HG02970 (cell line): ENCODE measurements around the gene KCND2.
"Not testable (repeated sequence)": the region's sequence is repeated elsewhere in the genome, so short reads cannot be mapped to it uniquely, and the experiment has no call there.

Experiments
- ATAC-seq: cut with Tn5 transposase; IDR thresholded peaks from one replicate; pipeline ENCODE4 v1.9.1; 2021; ENCODE audit warnings: mild to moderate bottlenecking, moderate library complexity, moderate number of reproducible peaks; ENCODE audit not compliant: unreplicated experiment, low FRiP score

The KCND2 gene

GRCh38 chr7:120564145-120564544 is 291.2 kb downstream of the KCND2 start:
- no peak for ATAC-seq

GRCh38 chr7:120567204-120567603 is 294.2 kb downstream of the KCND2 start:
- ATAC-seq, result no peak

- ATAC-seq, result not testable (repeated sequence)
These were observed 305.7 kb downstream of the KCND2 start for GRCh38 chr7:120578657-120579056.

GRCh38 chr7:120582916-120583315 is 309.9 kb downstream of the KCND2 start:
- ATAC-seq, result no peak

GRCh38 chr7:120583899-120584586 is 311.1 kb downstream of the KCND2 start:
- no peak for ATAC-seq

- no peak for ATAC-seq
These were observed 313.6 kb downstream of the KCND2 start for GRCh38 chr7:120586571-120586970.

GRCh38 chr7:120587243-120587642 is 314.3 kb downstream of the KCND2 start:
- no peak for ATAC-seq

GRCh38 chr7:120588416-120588815 is 315.4 kb downstream of the KCND2 start:
- no peak for ATAC-seq

- ATAC-seq, result no peak
These were observed 315.9 kb downstream of the KCND2 start for GRCh38 chr7:120588862-120589261.

GRCh38 chr7:120600607-120601006 is 327.6 kb downstream of the KCND2 start:
- ATAC-seq, result no peak

GRCh38 chr7:120603366-120603765 is 330.4 kb downstream of the KCND2 start:
- ATAC-seq, result no peak

GRCh38 chr7:120609136-120609753 is 336.3 kb downstream of the KCND2 start:
- ATAC-seq, result no peak

- ATAC-seq, result no peak
These were observed 339.0 kb downstream of the KCND2 start for GRCh38 chr7:120611975-120612374.

GRCh38 chr7:120615703-120616102 is 342.7 kb downstream of the KCND2 start:
- no peak for ATAC-seq

GRCh38 chr7:120617275-120617674 is 344.3 kb downstream of the KCND2 start:
- no peak for ATAC-seq

GRCh38 chr7:120628251-120628650 is 355.3 kb downstream of the KCND2 start:
- no peak for ATAC-seq

- no peak for ATAC-seq
These were observed 366.9 kb downstream of the KCND2 start for GRCh38 chr7:120639884-120640283.

GRCh38 chr7:120645966-120646365 is 373.0 kb downstream of the KCND2 start:
- ATAC-seq, result no peak

- ATAC-seq, result no peak
These were observed 381.3 kb downstream of the KCND2 start for GRCh38 chr7:120654241-120654640.

- no peak for ATAC-seq
These were observed 385.5 kb downstream of the KCND2 start for GRCh38 chr7:120658516-120658915.

GRCh38 chr7:120662291-120662690 is 389.3 kb downstream of the KCND2 start:
- ATAC-seq, result no peak

GRCh38 chr7:120665068-120665467 is 392.1 kb downstream of the KCND2 start:
- ATAC-seq, result no peak
